Renal pelvis (tissue), 4 donors: ENCODE results near the gene STARD10. TPM values are rescaled to one million over a fixed set of nuclear protein-coding genes. Genes with fewer than 3 reads are reported as not detected.

ENCODE experiments used
- DNase-seq: peaks from one replicate; pipeline ENCODE4 v3.0.0-alpha.2; 2013
- polyA plus RNA-seq, 3 donors: library from polyadenylated mRNA; unstranded; fragments of 120-200 nt; gene quantifications; one replicate each; pipeline ENCODE4 v1.2.1, GENCODE V29; 2013; ENCODE audit not compliant: insufficient read length in 3 of 3

Gene STARD10
- polyA plus RNA-seq, 3 donors, result 69.0 to 78.2 (median 77.4) TPM

- no peak for DNase-seq
Measured at GRCh38 chr11:72710278-72710677, 83.6 kb downstream of the STARD10 start.

GRCh38 chr11:72709478-72710238 is 84.2 kb downstream of the STARD10 start:
- DNase-seq, result no peak

GRCh38 chr11:72707032-72707431 is 86.8 kb downstream of the STARD10 start:
- no peak for DNase-seq

GRCh38 chr11:72706579-72706978 is 87.3 kb downstream of the STARD10 start:
- no peak for DNase-seq

GRCh38 chr11:72705442-72706365 is 88.1 kb downstream of the STARD10 start:
- no peak for DNase-seq

GRCh38 chr11:72704783-72705265 is 89.0 kb downstream of the STARD10 start:
- DNase-seq, result no peak

Other genes starting within 250 kb of the STARD10 start
- 10 to 100 TPM; 16.3 to 20.5 (median 17.2) TPM for gene PDE2A, start 119.6 kb downstream of the STARD10 start, polyA plus RNA-seq
- 10 to 100 TPM; 77.6 to 82.1 (median 82.0) TPM for gene ARAP1, start 41.6 kb downstream of the STARD10 start, polyA plus RNA-seq
- 10 to 100 TPM; 25.4 to 48.6 (median 45.4) TPM for gene ATG16L2, start 20.4 kb upstream of the STARD10 start, polyA plus RNA-seq